Gastrocnemius medialis (tissue), 4 donors: ENCODE results near the gene SECISBP2. TPM values are rescaled to one million over a fixed set of nuclear protein-coding genes. Genes with fewer than 3 reads are reported as not detected.
A peak's percentile ranks its signal among the peaks of the same experiment; 100 is the strongest.

Experiments
- ATAC-seq, 2 donors: fragments of 150-250 bp; one replicate each; pipeline ENCODE4 v1.9.1; 2016
- DNase-seq, 2 donors: peaks; one replicate each; pipeline ENCODE4 v3.0.0-alpha.2; 2019
- H3K27ac ChIP-seq, 4 donors: fragments of 200-600 bp; sonication (generic); 1 replicate in 1 of 4; 2 replicates in 3 of 4; pipeline ENCODE4 v1.5.1; 2016 to 2018; ENCODE audit warnings: mild to moderate bottlenecking in 2 of 4, moderate library complexity in 1 of 4
- H3K27me3 ChIP-seq, 3 donors: fragments of 200-600 bp; sonication (generic) in 2 of 3; 1 replicate in 1 of 3; 2 replicates in 2 of 3; pipeline versions ENCODE4 v1.5.1 to v1.6.0; 2016 to 2019; ENCODE audit warnings: mild to moderate bottlenecking in 1 of 3, moderate library complexity in 1 of 3
- H3K36me3 ChIP-seq, 2 donors: fragments of 200-600 bp; sonication (generic) in 1 of 2; one replicate each; pipeline ENCODE4 v1.5.1; 2017 to 2018
- H3K4me1 ChIP-seq, 2 donors: fragments of 200-600 bp; sonication (generic) in 1 of 2; one replicate each; pipeline ENCODE4 v1.5.1; 2016 to 2017; ENCODE audit warnings: mild to moderate bottlenecking in 2 of 2
- H3K4me3 ChIP-seq, 4 donors: fragments of 200-600 bp; sonication (generic) in 3 of 4; 1 replicate in 1 of 4; 2 replicates in 3 of 4; pipeline ENCODE4 v1.5.1; 2016 to 2019; ENCODE audit warnings: mild to moderate bottlenecking in 2 of 4
- H3K9me3 ChIP-seq, 3 donors: fragments of 200-600 bp; sonication (generic) in 2 of 3; 1 replicate in 1 of 3; 2 replicates in 2 of 3; pipeline ENCODE4 v1.5.1; 2016 to 2019
- POLR2A ChIP-seq, 2 donors: fragments of 450-650 bp; IDR thresholded peaks; one replicate each; pipeline ENCODE4 v1.6.1; 2017; ENCODE audit warnings: antibody characterized with exemption in 2 of 2, mild to moderate bottlenecking in 2 of 2, moderate library complexity in 2 of 2
- in situ Hi-C, 4 donors: fragments of 200-750 bp; cut with MboI; loops; one replicate each; pipeline versions ENCODE4 v1.15.0 to v1.8.0; 2017; ENCODE audit warnings: low sequenced_read_pairs in 4 of 4
- intact Hi-C: fragments of 100-400 bp; cut with DNase I; formaldehyde crosslinking; loops from one replicate; pipeline ENCODE4 v1.15.1; 2023; ENCODE audit warnings: low total_unique reads
- total RNA-seq, 4 donors: library from RNA; depleted of rRNA; stranded (reverse); fragments of >200 nt; gene quantifications; one replicate each; pipeline versions ENCODE4 v1.1.0 to v1.2.3, GENCODE V29; 2016
- TF ChIP-seq, protein P1 (sequence below), 5 experiments: fragments of 450-650 bp in 3 of 5; fragments of 200-600 bp in 2 of 5; sonication (generic) in 2 of 5; IDR thresholded peaks in 4 of 5; conservative IDR thresholded peaks in 1 of 5; 1 replicate in 4 of 5; 2 replicates in 1 of 5; pipeline ENCODE4 v1.5.1; 2016 to 2019; ENCODE audit warnings: antibody characterized with exemption in 5 of 5, mild to moderate bottlenecking in 3 of 5, moderate library complexity in 3 of 5

SECISBP2 gene
- total RNA-seq, 4 donors from 2014 or later, result 40.2 to 70.8 (median 54.9) TPM

DNA sequence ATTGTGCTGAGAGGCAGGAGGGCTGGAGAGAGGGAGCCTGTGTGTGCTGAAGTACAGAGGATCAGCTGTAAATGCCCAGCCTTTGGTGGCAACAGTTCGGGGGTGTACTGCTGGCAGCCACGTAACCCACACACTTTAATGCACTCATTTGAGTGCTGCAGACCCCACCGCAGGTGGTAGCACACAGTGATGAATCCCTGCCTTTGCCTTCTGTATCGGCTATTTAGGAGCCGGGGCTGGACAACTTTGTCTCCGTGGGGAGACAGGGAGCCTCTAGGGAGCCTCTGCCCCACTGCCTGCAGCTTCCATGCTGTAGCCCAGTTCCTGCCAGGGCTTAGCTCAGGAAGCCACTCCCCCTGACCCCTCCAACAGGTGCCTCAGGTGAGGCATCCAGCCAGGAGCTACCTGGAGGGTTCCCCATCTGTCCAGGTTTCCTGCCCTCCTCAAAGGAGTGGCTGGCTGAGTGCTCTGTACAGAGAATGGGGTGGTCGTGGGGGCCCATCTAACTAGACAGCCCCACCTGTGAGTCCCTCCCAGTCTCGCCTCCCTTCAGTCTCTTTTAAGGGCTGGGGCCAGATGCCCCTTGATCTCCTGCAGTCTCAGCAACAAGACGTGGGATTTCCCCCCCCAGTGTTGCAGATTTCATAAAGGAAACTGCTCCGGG is 44.5 kb downstream of the SECISBP2 start:
- in situ Hi-C loops, result no loop called here
- Histone ChIP-seq H3K4me3 (no peak overlapping the region), H3K36me3 (peaks cover 0 to 36% of the 10 kb centered on the region in 2 donors), H3K27me3 (no peaks in the 10 kb centered on the region), H3K9me3 (no peaks in the 10 kb centered on the region), H3K4me1 (peaks cover 27 to 36% of the 10 kb centered on the region in 2 donors), H3K27ac (peak overlapping the region in 1 of 4 donors; percentile 31)
- TF ChIP-seq, protein P1, sequence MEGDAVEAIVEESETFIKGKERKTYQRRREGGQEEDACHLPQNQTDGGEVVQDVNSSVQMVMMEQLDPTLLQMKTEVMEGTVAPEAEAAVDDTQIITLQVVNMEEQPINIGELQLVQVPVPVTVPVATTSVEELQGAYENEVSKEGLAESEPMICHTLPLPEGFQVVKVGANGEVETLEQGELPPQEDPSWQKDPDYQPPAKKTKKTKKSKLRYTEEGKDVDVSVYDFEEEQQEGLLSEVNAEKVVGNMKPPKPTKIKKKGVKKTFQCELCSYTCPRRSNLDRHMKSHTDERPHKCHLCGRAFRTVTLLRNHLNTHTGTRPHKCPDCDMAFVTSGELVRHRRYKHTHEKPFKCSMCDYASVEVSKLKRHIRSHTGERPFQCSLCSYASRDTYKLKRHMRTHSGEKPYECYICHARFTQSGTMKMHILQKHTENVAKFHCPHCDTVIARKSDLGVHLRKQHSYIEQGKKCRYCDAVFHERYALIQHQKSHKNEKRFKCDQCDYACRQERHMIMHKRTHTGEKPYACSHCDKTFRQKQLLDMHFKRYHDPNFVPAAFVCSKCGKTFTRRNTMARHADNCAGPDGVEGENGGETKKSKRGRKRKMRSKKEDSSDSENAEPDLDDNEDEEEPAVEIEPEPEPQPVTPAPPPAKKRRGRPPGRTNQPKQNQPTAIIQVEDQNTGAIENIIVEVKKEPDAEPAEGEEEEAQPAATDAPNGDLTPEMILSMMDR (IDR thresholded peaks at IDR 0.05 in 4 of 5, conservative IDR thresholded peaks at IDR 0.05 in 1 of 5), result no peak
- TF ChIP-seq POLR2A (IDR thresholded peaks at IDR 0.05), result no peak
- peak; percentile 1 to 15 for DNase-seq
- no peak for ATAC-seq
- intact Hi-C loops, result no loop called here

DNA sequence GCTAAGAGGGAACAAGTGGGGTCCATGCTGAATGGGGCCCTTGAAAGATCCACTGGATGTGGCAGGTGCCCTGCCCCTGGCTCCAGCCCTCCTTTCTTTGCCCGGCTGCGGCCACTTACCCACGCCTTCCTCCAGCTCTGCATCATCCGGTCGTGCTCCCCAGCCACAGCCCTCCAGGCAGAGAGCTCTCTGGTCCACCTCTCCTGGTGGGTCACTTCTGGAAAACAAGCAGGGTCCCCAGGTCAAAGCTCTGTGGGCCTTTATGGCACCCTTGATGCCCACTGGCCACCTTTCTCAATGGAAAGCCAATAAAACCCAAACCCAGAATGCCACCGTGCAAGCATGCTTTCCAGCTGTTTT is 45.0 kb downstream of the SECISBP2 start:
- DNase-seq (peak in 1 of 2 donors; percentile 0), ATAC-seq (no peak)
- Histone ChIP-seq H3K4me1 (peaks cover 25 to 35% of the 10 kb centered on the region in 2 donors), H3K27ac (no peak overlapping the region), H3K36me3 (peaks cover 0 to 31% of the 10 kb centered on the region in 2 donors), H3K4me3 (no peak overlapping the region), H3K27me3 (no peaks in the 10 kb centered on the region), H3K9me3 (no peaks in the 10 kb centered on the region)
- intact Hi-C loops, result no loop called here
- in situ Hi-C loops, result no loop called here
- TF ChIP-seq POLR2A (IDR thresholded peaks at IDR 0.05), result no peak
- TF ChIP-seq, protein P1 (IDR thresholded peaks at IDR 0.05 in 4 of 5, conservative IDR thresholded peaks at IDR 0.05 in 1 of 5), result no peak

- Histone ChIP-seq H3K9me3 (no peaks in the 10 kb centered on the region), H3K27me3 (no peaks in the 10 kb centered on the region), H3K4me3 (no peak overlapping the region), H3K36me3 (peaks cover 0 to 24% of the 10 kb centered on the region in 2 donors), H3K27ac (no peak overlapping the region), H3K4me1 (peaks cover 17 to 27% of the 10 kb centered on the region in 2 donors)
- in situ Hi-C loops (no loop called here), intact Hi-C loops (no loop called here)
- no peak for TF ChIP-seq POLR2A (IDR thresholded peaks at IDR 0.05)
- TF ChIP-seq, protein P1 (IDR thresholded peaks at IDR 0.05 in 4 of 5, conservative IDR thresholded peaks at IDR 0.05 in 1 of 5), result no peak
- DNase-seq (peak; percentile 1 to 12), ATAC-seq (no peak)
These were observed 45.8 kb downstream of the SECISBP2 start for GRCh38 chr9:89363921-89364665.

DNA sequence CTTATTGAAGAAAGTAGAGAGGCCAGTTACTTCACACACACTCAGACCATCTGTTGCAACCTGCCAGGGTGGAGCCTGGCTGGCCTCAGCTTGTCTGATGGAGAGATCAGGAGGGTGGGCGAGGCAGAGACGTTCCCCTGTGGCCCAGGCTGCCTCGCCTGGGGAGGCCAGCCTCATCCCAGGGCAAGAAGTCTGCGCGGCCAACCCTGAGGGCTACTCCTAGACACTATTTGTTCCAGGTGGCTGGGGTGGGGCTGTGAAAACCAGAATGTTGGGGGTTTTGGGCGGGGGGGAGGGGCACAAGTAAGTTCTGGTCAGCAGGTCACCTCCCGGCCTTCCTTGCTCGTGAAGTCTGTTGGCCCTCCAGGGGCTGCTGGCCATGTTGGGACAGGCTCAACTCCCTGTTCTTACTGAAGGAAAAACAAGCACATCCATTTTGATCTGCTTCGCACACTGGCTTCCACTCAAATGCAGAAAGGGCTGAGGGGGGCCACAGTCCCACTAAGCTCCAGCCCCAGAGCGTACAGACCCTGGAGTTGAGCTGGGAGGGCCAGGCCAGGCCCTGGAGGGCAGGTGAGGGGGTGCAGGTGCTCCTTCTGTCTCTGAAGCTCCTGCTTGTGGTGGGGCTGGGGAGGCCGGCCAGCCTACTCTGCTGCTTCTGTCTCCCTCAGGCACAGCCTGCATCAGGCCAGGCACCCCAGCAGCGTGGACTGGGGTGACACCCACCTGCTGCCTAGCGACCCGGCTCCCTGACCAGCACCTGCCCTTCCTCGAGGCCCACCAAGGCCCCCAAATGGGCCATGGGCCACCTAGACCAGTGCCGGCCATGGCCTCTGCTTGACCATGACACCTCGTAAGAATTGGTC is 46.6 kb downstream of the SECISBP2 start:
- Histone ChIP-seq H3K9me3 (no peaks in the 10 kb centered on the region), H3K36me3 (peaks cover 0 to 24% of the 10 kb centered on the region in 2 donors), H3K27me3 (no peaks in the 10 kb centered on the region), H3K4me1 (peaks cover 10 to 19% of the 10 kb centered on the region in 2 donors), H3K4me3 (no peak overlapping the region), H3K27ac (no peak overlapping the region)
- in situ Hi-C loops, result no loop called here
- intact Hi-C loops, result no loop called here
- DNase-seq (peak in 1 of 2 donors; percentile 13), ATAC-seq (no peak)
- TF ChIP-seq POLR2A (IDR thresholded peaks at IDR 0.05), result no peak
- TF ChIP-seq, protein P1 (IDR thresholded peaks at IDR 0.05 in 4 of 5, conservative IDR thresholded peaks at IDR 0.05 in 1 of 5), result no peak
